ENCODE results near the gene LARP4. TPM values are rescaled to one million over a fixed set of nuclear protein-coding genes. Genes with fewer than 3 reads are reported as not detected.

Gene LARP4
- total and polyA plus RNA-seq, 8 donors = 5.8 to 89.6 (median 22.8) TPM

- DNase-seq = no peak
- H3K4me3 ChIP-seq = no peak overlapping the region
- intact Hi-C loops (cut with DNase I; ENCODE audit: low total_unique reads) = no loop called here
- H3K27ac ChIP-seq = peak overlapping the region in 2 of 5 donors; percentile 30 to 33
- TF ChIP-seq POLR2AphosphoS5 (IDR thresholded peaks at IDR 0.05) (no peak), POLR2A (IDR thresholded peaks at IDR 0.05) (no peak), EP300 (IDR thresholded peaks at IDR 0.05) (no peak), CTCF (IDR thresholded peaks at IDR 0.05) (no peak)
- WGBS, 5 donors = 48 to 74% (median 68%) methylated on average over 2 of the region's 2 CpGs
- peaks cover 29 to 81% (median 39%) of the 10 kb centered on the region in 4 donors for H3K4me1 ChIP-seq
- no peaks in the 10 kb centered on the region for H3K9me3 ChIP-seq
- no peaks in the 10 kb centered on the region for H3K36me3 ChIP-seq
- H3K27me3 ChIP-seq = no peaks in the 10 kb centered on the region
Observed at GRCh38 chr12:50515587-50515986, 114.9 kb downstream of the LARP4 start.

- Histone ChIP-seq H3K36me3 (no peaks in the 10 kb centered on the region), H3K27ac (peak overlapping the region in 4 of 5 donors; percentile 42 to 85 (median 66)), H3K27me3 (no peaks in the 10 kb centered on the region), H3K4me1 (peaks cover 29 to 92% (median 46%) of the 10 kb centered on the region in 4 donors), H3K4me3 (no peak overlapping the region), H3K9me3 (no peaks in the 10 kb centered on the region)
- intact Hi-C loops (cut with DNase I; ENCODE audit: low total_unique reads) = no loop called here
- no peak for TF ChIP-seq CTCF (IDR thresholded peaks at IDR 0.05)
- no peak for TF ChIP-seq POLR2AphosphoS5 (IDR thresholded peaks at IDR 0.05)
- TF ChIP-seq EP300 (IDR thresholded peaks at IDR 0.05) = no peak
- TF ChIP-seq POLR2A (IDR thresholded peaks at IDR 0.05) = no peak
- peak in 1 of 2 donors; percentile 52 for DNase-seq
- 36 to 44% (median 38%) methylated on average over 3 of the region's 3 CpGs for WGBS, 5 donors
Observed at GRCh38 chr12:50517421-50518048, 116.8 kb downstream of the LARP4 start.

GRCh38 chr12:50518090-50518489, 117.4 kb downstream of the LARP4 start:
- intact Hi-C loops (cut with DNase I; ENCODE audit: low total_unique reads) = no loop called here
- peaks cover 29 to 87% (median 46%) of the 10 kb centered on the region in 4 donors for H3K4me1 ChIP-seq
- DNase-seq = no peak
- no peaks in the 10 kb centered on the region for H3K36me3 ChIP-seq
- H3K9me3 ChIP-seq = no peaks in the 10 kb centered on the region
- peak overlapping the region in 4 of 5 donors; percentile 42 to 85 (median 66) for H3K27ac ChIP-seq
- 91 to 95% (median 93%) methylated on average over 11 of the region's 11 CpGs for WGBS, 5 donors
- TF ChIP-seq POLR2A (IDR thresholded peaks at IDR 0.05) (no peak), CTCF (IDR thresholded peaks at IDR 0.05) (no peak), EP300 (IDR thresholded peaks at IDR 0.05) (no peak), POLR2AphosphoS5 (IDR thresholded peaks at IDR 0.05) (no peak)
- H3K4me3 ChIP-seq = no peak overlapping the region
- H3K27me3 ChIP-seq = no peaks in the 10 kb centered on the region

- H3K27me3 ChIP-seq = no peaks in the 10 kb centered on the region
- no peak overlapping the region for H3K4me3 ChIP-seq
- 81 to 92% (median 89%) methylated on average over 1 of the region's 1 CpG for WGBS, 5 donors
- H3K36me3 ChIP-seq = no peaks in the 10 kb centered on the region
- H3K4me1 ChIP-seq = peaks cover 29 to 79% (median 42%) of the 10 kb centered on the region in 4 donors
- no peak for DNase-seq
- no peaks in the 10 kb centered on the region for H3K9me3 ChIP-seq
- TF ChIP-seq POLR2AphosphoS5 (IDR thresholded peaks at IDR 0.05) (no peak), POLR2A (IDR thresholded peaks at IDR 0.05) (no peak), EP300 (IDR thresholded peaks at IDR 0.05) (no peak), CTCF (IDR thresholded peaks at IDR 0.05) (no peak)
- intact Hi-C loops (cut with DNase I; ENCODE audit: low total_unique reads) = no loop called here
- peak overlapping the region in 1 of 5 donors; percentile 85 for H3K27ac ChIP-seq
Observed at GRCh38 chr12:50519353-50519752, 118.7 kb downstream of the LARP4 start.

Data from stomach (tissue), 9 donors.